ENCODE data around the gene GABRA4.

The GABRA4 gene

DNA sequence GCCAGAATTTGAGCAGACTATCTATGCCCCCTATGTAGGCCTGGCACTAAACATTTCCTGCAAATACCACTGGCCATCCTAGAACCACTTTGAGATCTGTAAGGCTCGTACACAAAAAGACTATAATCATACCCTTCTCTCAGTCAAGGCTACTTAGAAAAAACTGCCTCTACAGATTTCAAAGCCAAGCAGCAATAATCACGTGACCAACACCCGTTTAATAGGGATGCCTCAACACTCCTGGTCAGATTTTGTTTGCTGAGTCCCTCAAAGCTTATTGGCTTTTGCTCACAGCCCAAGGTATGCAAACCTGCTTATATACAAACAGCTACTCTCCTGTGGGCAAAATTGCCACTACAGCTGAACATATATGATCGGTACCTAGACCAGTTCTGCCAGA lies 85.2 kb downstream of the GABRA4 start:
- FAIRE-seq (no peak), DNase-seq (ENCODE audit: insufficient read length, low spot score) (no peak)
- TF ChIP-seq POU2F2 (IDR thresholded peaks at IDR 0.05; ENCODE audit: low read depth, low read length), result no peak
- no peak for TF ChIP-seq SPI1 (IDR thresholded peaks at IDR 0.05; ENCODE audit: low read depth, low read length)
- TF ChIP-seq POLR2AphosphoS5 (IDR thresholded peaks at IDR 0.05; ENCODE audit: low read depth, low read length), result no peak
- no peak for TF ChIP-seq POLR2A (IDR thresholded peaks at IDR 0.05; ENCODE audit: low read depth, low read length)
- no peak for TF ChIP-seq PAX5 (IDR thresholded peaks at IDR 0.05; ENCODE audit: insufficient read depth, low read length, severe bottlenecking)
- TF ChIP-seq TAF1 (IDR thresholded peaks at IDR 0.05; ENCODE audit: low read depth, low read length), result no peak

DNA sequence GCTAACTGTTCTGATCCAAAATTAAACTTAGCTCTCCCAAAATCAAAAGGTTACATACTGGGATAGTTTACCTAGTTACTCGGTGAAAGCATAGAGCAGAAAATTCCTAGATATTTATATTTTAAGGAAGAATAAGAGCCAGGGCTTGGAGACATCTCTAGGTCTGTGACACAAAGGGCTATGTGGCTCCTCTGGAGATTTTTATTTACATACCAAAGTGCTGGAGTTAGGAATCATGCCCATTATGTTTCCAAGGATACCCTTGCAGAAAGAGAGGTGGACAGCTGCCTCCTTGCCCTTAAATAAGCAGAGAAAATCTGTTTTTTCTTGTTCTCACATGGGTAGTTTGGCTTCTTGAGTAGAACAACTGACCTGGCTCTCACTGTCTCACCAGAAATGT lies 93.3 kb downstream of the GABRA4 start:
- DNase-seq (ENCODE audit: insufficient read length, low spot score), result no peak
- TF ChIP-seq POU2F2 (IDR thresholded peaks at IDR 0.05; ENCODE audit: low read depth, low read length), result no peak
- no peak for TF ChIP-seq SPI1 (IDR thresholded peaks at IDR 0.05; ENCODE audit: low read depth, low read length)
- no peak for TF ChIP-seq PAX5 (IDR thresholded peaks at IDR 0.05; ENCODE audit: insufficient read depth, low read length, severe bottlenecking)
- TF ChIP-seq POLR2A (IDR thresholded peaks at IDR 0.05; ENCODE audit: low read depth, low read length), result no peak
- TF ChIP-seq POLR2AphosphoS5 (IDR thresholded peaks at IDR 0.05; ENCODE audit: low read depth, low read length), result no peak
- no peak for TF ChIP-seq TAF1 (IDR thresholded peaks at IDR 0.05; ENCODE audit: low read depth, low read length)
- no peak for FAIRE-seq

GRCh38 chr4:46894826-46895225 lies 98.6 kb downstream of the GABRA4 start:
- TF ChIP-seq POLR2AphosphoS5 (IDR thresholded peaks at IDR 0.05; ENCODE audit: low read depth, low read length), result no peak
- TF ChIP-seq POLR2A (IDR thresholded peaks at IDR 0.05; ENCODE audit: low read depth, low read length), result no peak
- TF ChIP-seq PAX5 (IDR thresholded peaks at IDR 0.05; ENCODE audit: insufficient read depth, low read length, severe bottlenecking), result no peak
- TF ChIP-seq TAF1 (IDR thresholded peaks at IDR 0.05; ENCODE audit: low read depth, low read length), result no peak
- no peak for TF ChIP-seq POU2F2 (IDR thresholded peaks at IDR 0.05; ENCODE audit: low read depth, low read length)
- TF ChIP-seq SPI1 (IDR thresholded peaks at IDR 0.05; ENCODE audit: low read depth, low read length), result no peak

GRCh38 chr4:46890056-46890455 lies 103.3 kb downstream of the GABRA4 start:
- no peak for DNase-seq (ENCODE audit: insufficient read length, low spot score)
- no peak for FAIRE-seq
- no peak for TF ChIP-seq SPI1 (IDR thresholded peaks at IDR 0.05; ENCODE audit: low read depth, low read length)
- no peak for TF ChIP-seq TAF1 (IDR thresholded peaks at IDR 0.05; ENCODE audit: low read depth, low read length)
- TF ChIP-seq PAX5 (IDR thresholded peaks at IDR 0.05; ENCODE audit: insufficient read depth, low read length, severe bottlenecking), result no peak
- TF ChIP-seq POLR2A (IDR thresholded peaks at IDR 0.05; ENCODE audit: low read depth, low read length), result no peak

More at GRCh38 chr4:46894826-46895225, 98.6 kb downstream of the GABRA4 start:
- DNase-seq (ENCODE audit: insufficient read length, low spot score) (no peak), FAIRE-seq (no peak)

DNA sequence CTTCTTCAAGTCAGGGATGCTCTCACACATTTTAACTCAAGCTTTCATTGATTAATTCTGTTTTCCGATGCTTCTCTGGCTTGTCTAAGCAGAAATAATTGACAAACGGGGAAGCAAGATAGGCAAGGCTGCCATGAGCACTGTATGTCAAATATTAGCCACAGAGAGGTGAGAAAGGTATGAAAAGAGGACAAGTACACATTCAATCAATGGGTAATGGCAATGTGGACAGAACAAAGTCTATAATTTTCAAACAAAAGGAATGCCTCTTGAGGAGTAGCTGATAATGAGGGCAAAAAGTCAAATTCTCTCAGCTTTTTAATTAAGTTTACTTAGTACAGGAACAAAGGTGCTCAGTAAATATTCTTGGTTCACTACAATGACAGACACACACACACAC lies 104.0 kb downstream of the GABRA4 start:
- TF ChIP-seq PAX5 (IDR thresholded peaks at IDR 0.05; ENCODE audit: insufficient read depth, low read length, severe bottlenecking) (no peak), TAF1 (IDR thresholded peaks at IDR 0.05; ENCODE audit: low read depth, low read length) (no peak), POU2F2 (IDR thresholded peaks at IDR 0.05; ENCODE audit: low read depth, low read length) (no peak), SPI1 (IDR thresholded peaks at IDR 0.05; ENCODE audit: low read depth, low read length) (no peak), POLR2AphosphoS5 (IDR thresholded peaks at IDR 0.05; ENCODE audit: low read depth, low read length) (no peak), POLR2A (IDR thresholded peaks at IDR 0.05; ENCODE audit: low read depth, low read length) (no peak)
- FAIRE-seq (no peak), DNase-seq (ENCODE audit: insufficient read length, low spot score) (no peak)

GRCh38 chr4:46886711-46887110 lies 106.7 kb downstream of the GABRA4 start:
- no peak for DNase-seq (ENCODE audit: insufficient read length, low spot score)
- no peak for FAIRE-seq

DNA sequence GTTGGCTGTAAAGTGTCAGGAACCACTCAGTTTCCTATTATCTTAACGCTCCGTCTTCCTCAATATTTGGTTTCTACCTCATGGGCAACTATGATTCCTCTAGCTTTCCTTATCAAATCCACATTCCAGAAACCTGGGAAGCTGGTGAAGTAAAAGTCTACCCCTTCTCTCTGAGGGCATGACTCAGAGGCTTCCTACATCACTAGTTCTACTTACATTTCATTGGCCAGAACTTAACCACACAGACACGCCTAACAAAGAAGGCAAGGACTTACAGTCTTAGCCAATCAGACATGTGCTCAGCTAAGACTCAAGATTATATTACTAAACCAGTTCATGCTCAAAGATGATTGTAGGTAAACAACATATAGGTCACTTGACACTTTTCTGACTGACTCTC lies 114.7 kb downstream of the GABRA4 start:
- DNase-seq (ENCODE audit: insufficient read length, low spot score) (no peak), FAIRE-seq (no peak)
- TF ChIP-seq POLR2A (IDR thresholded peaks at IDR 0.05; ENCODE audit: low read depth, low read length), result no peak
- TF ChIP-seq TAF1 (IDR thresholded peaks at IDR 0.05; ENCODE audit: low read depth, low read length), result no peak
- no peak for TF ChIP-seq POU2F2 (IDR thresholded peaks at IDR 0.05; ENCODE audit: low read depth, low read length)
- TF ChIP-seq POLR2AphosphoS5 (IDR thresholded peaks at IDR 0.05; ENCODE audit: low read depth, low read length), result no peak
- no peak for TF ChIP-seq PAX5 (IDR thresholded peaks at IDR 0.05; ENCODE audit: insufficient read depth, low read length, severe bottlenecking)
- TF ChIP-seq SPI1 (IDR thresholded peaks at IDR 0.05; ENCODE audit: low read depth, low read length), result no peak

More at GRCh38 chr4:46886711-46887110, 106.7 kb downstream of the GABRA4 start:
- no peak for TF ChIP-seq TAF1 (IDR thresholded peaks at IDR 0.05; ENCODE audit: low read depth, low read length)
- TF ChIP-seq PAX5 (IDR thresholded peaks at IDR 0.05; ENCODE audit: insufficient read depth, low read length, severe bottlenecking), result no peak
- TF ChIP-seq POU2F2 (IDR thresholded peaks at IDR 0.05; ENCODE audit: low read depth, low read length), result no peak
- TF ChIP-seq SPI1 (IDR thresholded peaks at IDR 0.05; ENCODE audit: low read depth, low read length), result no peak
- no peak for TF ChIP-seq POLR2AphosphoS5 (IDR thresholded peaks at IDR 0.05; ENCODE audit: low read depth, low read length)
- no peak for TF ChIP-seq POLR2A (IDR thresholded peaks at IDR 0.05; ENCODE audit: low read depth, low read length)

GRCh38 chr4:46874811-46875210 lies 118.6 kb downstream of the GABRA4 start:
- no peak for TF ChIP-seq POU2F2 (IDR thresholded peaks at IDR 0.05; ENCODE audit: low read depth, low read length)
- TF ChIP-seq TAF1 (IDR thresholded peaks at IDR 0.05; ENCODE audit: low read depth, low read length), result no peak
- TF ChIP-seq SPI1 (IDR thresholded peaks at IDR 0.05; ENCODE audit: low read depth, low read length), result no peak
- TF ChIP-seq POLR2AphosphoS5 (IDR thresholded peaks at IDR 0.05; ENCODE audit: low read depth, low read length), result no peak
- TF ChIP-seq PAX5 (IDR thresholded peaks at IDR 0.05; ENCODE audit: insufficient read depth, low read length, severe bottlenecking), result no peak
- TF ChIP-seq POLR2A (IDR thresholded peaks at IDR 0.05; ENCODE audit: low read depth, low read length), result no peak
- DNase-seq (ENCODE audit: insufficient read length, low spot score) (no peak), FAIRE-seq (no peak)

- TF ChIP-seq SPI1 (IDR thresholded peaks at IDR 0.05; ENCODE audit: low read depth, low read length) (no peak), PAX5 (IDR thresholded peaks at IDR 0.05; ENCODE audit: insufficient read depth, low read length, severe bottlenecking) (no peak), POLR2AphosphoS5 (IDR thresholded peaks at IDR 0.05; ENCODE audit: low read depth, low read length) (no peak), TAF1 (IDR thresholded peaks at IDR 0.05; ENCODE audit: low read depth, low read length) (no peak), POLR2A (IDR thresholded peaks at IDR 0.05; ENCODE audit: low read depth, low read length) (no peak), POU2F2 (IDR thresholded peaks at IDR 0.05; ENCODE audit: low read depth, low read length) (no peak)
- no peak for DNase-seq (ENCODE audit: insufficient read length, low spot score)
- no peak for FAIRE-seq
Measured at GRCh38 chr4:46870411-46870810, 123.0 kb downstream of the GABRA4 start.

Measured in GM12891 (cell line).